ENCODE data around the gene DTNB. TPM values are rescaled to one million over a fixed set of nuclear protein-coding genes. Genes with fewer than 3 reads are reported as not detected.

DTNB gene
- total RNA-seq, 2 donors from 2014 or later = 11.1 to 11.6 TPM

- DNase-seq (ENCODE audit: low spot score) = peak; percentile 62
- intact Hi-C loops (cut with DNase I) = no loop called here
Observed at GRCh38 chr2:25387876-25388449, 285.4 kb downstream of the DTNB start.

GRCh38 chr2:25386971-25387875 lies 286.2 kb downstream of the DTNB start:
- intact Hi-C loops (cut with DNase I) = no loop called here
- DNase-seq (ENCODE audit: low spot score) = peak; percentile 74

GRCh38 chr2:25385910-25386309 lies 287.5 kb downstream of the DTNB start:
- intact Hi-C loops (cut with DNase I) = no loop called here
- DNase-seq (ENCODE audit: low spot score) = peak; percentile 28

DNA sequence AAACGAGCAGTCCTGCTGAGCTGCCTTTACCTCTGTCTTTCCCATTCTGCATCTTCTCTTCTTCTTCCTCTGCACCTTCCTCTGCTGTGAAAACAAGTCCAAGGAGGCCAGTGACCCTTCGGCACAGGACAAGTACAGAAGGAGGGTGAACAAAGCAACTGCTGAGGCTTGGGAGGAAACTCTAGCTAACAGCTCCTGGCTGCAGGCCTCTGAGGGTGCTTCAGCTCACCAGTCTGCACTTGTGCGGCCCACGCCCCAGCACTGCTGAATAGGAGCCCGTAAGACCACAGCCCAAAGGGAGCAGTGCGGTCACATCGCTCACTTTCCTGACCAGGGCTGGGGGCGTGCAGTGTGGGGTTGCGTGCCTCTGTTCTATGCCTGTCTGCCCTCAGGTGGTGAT lies 289.6 kb downstream of the DTNB start:
- peak; percentile 50 for DNase-seq (ENCODE audit: low spot score)
- intact Hi-C loops (cut with DNase I) = no loop called here

GRCh38 chr2:25381502-25381901 lies 291.9 kb downstream of the DTNB start:
- peak; percentile 59 for DNase-seq (ENCODE audit: low spot score)
- intact Hi-C loops (cut with DNase I) = no loop called here

- intact Hi-C loops (cut with DNase I) = no loop called here
- DNase-seq (ENCODE audit: low spot score) = peak; percentile 54
Observed at GRCh38 chr2:25380586-25381375, 292.6 kb downstream of the DTNB start.

DNA sequence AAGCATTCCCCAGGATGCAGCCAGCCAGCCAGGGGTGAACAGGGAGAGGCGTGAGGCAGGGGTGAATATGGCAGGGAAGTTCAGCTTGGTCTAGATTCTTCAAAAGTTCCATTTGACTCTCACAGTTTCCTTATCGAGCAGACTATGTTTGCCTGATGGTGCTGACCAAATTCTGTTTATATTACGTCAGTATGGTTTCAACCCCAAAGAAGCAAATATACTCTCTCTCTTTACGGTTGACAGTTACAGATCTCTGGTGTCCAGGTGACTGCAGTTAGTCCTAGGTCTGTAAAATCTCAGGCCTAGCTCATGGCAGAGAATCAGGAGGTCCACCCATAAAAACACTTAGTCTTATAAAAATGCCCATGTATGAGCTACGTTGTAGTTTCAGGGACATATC lies 293.4 kb downstream of the DTNB start:
- intact Hi-C loops (cut with DNase I) = no loop called here

GRCh38 chr2:25379535-25379934 lies 293.8 kb downstream of the DTNB start:
- intact Hi-C loops (cut with DNase I) = loop anchor here in 1 of 2 donors (10.0 kb wide), 1 partner anchor 135 kb away; no protein-coding TSS in a partner anchor
- DNase-seq (ENCODE audit: low spot score) = peak; percentile 37

More for the DNA sequence above, 293.4 kb downstream of the DTNB start:
- DNase-seq (ENCODE audit: low spot score) = peak; percentile 10

DNA sequence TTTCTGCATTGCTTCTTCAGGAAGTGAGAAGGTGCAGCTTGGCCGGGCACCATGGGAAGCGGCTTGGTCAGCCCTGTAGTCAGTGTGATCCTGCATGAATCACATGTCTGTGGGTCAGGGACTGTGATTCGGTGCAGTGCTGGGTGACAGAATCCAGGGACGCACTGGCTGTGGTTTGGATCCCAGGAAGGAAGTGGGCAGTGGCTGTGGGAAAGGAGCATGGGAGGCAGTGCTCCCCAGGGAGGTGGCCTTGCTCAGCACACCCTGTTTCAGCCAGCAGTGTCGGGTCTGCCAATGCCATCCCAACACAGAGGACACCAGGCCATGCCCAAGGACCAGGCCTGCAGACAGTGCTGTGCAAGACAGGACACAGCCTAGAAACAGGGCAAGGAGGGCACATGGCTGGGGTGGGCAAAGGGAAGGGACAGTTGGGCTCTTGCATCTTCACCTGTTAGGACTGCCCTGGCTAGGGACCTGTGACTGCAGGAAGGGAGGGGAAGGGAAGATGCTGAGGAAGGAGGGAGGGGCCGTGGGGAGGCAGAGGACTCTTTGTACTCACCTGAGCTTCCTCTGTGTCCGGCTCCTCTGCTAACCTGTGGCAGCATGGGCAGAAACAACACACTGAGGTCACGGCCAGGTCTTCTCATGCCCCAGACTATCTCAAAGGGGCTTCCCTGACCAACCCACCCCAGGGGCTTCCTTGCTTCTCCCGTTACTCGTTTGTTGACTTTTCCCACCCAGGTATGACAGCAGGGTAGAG lies 294.5 kb downstream of the DTNB start:
- DNase-seq (ENCODE audit: low spot score) = peak; percentile 70
- intact Hi-C loops (cut with DNase I) = loop anchor here in 1 of 2 donors (10.0 kb wide), 1 partner anchor 136 kb away; no protein-coding TSS in a partner anchor

GRCh38 chr2:25377822-25378421 lies 295.5 kb downstream of the DTNB start:
- intact Hi-C loops (cut with DNase I) = loop anchor here in 1 of 2 donors (10.0 kb wide), 1 partner anchor 137 kb away; no protein-coding TSS in a partner anchor
- DNase-seq (ENCODE audit: low spot score) = peak; percentile 76

- intact Hi-C loops (cut with DNase I) = loop anchor here in 1 of 2 donors (10.0 kb wide), 1 partner anchor 138 kb away; no protein-coding TSS in a partner anchor
- DNase-seq (ENCODE audit: low spot score) = peak; percentile 95
Observed at GRCh38 chr2:25376750-25377621, 296.4 kb downstream of the DTNB start.

GRCh38 chr2:25375989-25376545 lies 297.3 kb downstream of the DTNB start:
- intact Hi-C loops (cut with DNase I) = loop anchor here in 1 of 2 donors (10.0 kb wide), 1 partner anchor 139 kb away; no protein-coding TSS in a partner anchor
- peak; percentile 69 for DNase-seq (ENCODE audit: low spot score)

DNA sequence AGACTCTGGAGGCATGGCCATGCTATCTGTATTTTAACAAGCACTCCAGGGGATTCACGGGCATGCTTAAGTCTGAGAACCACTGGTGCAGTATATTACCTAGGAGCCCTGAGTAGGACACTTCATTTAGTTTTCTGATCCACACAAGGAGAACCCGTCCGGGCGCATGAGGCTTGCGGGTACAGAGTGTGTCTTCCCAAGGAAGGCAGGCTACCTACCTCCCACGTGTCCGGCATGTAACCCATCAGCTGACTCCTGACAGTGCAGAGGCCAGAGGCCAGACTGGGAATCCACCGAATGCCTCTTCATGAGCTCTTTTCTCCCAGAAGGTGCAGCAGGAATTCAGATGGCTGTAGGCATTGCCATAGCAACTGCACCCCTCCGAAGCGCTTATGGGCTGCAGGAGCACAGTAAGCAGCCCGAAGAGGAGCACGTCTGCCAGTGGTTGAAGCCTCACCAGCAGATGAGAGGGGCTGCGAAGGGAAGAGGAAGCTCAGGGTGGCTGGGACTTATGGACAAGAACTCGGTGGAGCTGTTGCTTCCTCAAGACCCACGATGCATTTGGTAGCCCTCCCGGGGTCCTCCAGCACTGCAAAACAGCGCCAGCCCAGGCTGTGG lies 297.9 kb downstream of the DTNB start:
- DNase-seq (ENCODE audit: low spot score) = peak; percentile 36
- intact Hi-C loops (cut with DNase I) = loop anchor here in 1 of 2 donors (10.0 kb wide), 1 partner anchor 139 kb away; no protein-coding TSS in a partner anchor

DNA sequence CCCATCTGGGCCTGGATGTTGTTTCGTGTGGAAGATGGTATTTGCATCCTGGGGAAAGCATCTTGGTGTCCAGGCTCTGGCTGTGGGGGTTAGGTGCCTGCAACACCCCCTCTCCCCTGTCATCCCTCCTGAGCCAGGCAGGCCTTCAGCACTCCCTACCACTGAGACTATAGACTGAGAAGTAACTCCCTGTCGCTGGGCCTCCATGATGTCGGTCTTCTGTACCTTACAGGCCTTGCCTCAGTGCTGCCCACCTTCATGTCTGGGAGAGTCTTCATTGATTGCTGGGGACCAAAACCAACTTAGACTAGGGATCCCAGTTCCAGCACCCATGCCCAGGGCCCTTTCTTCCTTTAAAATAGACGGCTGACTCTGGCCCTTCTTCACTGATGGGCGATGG lies 298.6 kb downstream of the DTNB start:
- intact Hi-C loops (cut with DNase I) = loop anchor here in 1 of 2 donors (10.0 kb wide), 1 partner anchor 140 kb away; no protein-coding TSS in a partner anchor
- DNase-seq (ENCODE audit: low spot score) = peak; percentile 19

- peak; percentile 46 for DNase-seq (ENCODE audit: low spot score)
- intact Hi-C loops (cut with DNase I) = loop anchor here in 1 of 2 donors (10.0 kb wide), 1 partner anchor 140 kb away; no protein-coding TSS in a partner anchor
Observed at GRCh38 chr2:25374411-25374810, 299.0 kb downstream of the DTNB start.

DNA sequence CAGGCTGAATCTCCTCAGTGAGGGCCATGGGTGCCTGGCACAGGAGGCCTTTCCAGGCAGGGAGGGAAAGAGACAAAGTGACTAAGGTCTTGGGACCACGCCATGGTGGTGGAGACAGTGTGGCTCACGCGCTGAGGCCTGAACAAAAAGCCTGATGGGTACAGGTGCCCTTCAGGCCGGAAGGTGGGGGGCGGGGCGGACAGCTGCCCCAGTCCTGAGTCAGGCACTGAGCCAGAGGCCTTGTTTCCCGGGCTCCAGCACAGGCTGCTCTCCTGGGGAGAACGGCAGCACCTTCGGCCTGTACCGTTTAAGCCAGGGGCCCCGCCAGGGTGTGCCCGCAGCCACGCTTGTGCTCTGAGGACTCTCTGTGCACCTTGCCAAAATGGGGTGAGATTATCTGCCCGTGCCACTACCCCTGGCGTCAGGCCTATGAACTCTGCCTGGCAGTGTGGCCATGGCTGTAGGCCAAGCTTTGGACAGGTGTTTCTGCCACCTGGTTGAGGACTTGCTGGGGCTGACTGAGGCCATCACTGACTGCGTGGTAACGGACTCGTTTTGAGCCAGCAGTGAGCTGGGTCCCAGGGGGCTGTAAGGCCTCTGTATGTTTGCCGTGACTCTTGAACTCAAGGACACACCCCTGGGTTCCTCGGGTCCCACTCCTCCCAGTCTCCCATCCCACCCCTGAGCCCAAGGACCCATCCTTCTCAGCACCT lies 300.0 kb downstream of the DTNB start:
- peak; percentile 65 for DNase-seq (ENCODE audit: low spot score)
- intact Hi-C loops (cut with DNase I) = loop anchor here in 1 of 2 donors (10.0 kb wide), 1 partner anchor 141 kb away; no protein-coding TSS in a partner anchor

All from posterior vena cava (tissue), 2 donors.